ENCODE measurements around the gene RIMBP3B.
"Not testable (repeated sequence)": the region's sequence is repeated elsewhere in the genome, so short reads cannot be mapped to it uniquely, and the experiment has no call there.

DNA sequence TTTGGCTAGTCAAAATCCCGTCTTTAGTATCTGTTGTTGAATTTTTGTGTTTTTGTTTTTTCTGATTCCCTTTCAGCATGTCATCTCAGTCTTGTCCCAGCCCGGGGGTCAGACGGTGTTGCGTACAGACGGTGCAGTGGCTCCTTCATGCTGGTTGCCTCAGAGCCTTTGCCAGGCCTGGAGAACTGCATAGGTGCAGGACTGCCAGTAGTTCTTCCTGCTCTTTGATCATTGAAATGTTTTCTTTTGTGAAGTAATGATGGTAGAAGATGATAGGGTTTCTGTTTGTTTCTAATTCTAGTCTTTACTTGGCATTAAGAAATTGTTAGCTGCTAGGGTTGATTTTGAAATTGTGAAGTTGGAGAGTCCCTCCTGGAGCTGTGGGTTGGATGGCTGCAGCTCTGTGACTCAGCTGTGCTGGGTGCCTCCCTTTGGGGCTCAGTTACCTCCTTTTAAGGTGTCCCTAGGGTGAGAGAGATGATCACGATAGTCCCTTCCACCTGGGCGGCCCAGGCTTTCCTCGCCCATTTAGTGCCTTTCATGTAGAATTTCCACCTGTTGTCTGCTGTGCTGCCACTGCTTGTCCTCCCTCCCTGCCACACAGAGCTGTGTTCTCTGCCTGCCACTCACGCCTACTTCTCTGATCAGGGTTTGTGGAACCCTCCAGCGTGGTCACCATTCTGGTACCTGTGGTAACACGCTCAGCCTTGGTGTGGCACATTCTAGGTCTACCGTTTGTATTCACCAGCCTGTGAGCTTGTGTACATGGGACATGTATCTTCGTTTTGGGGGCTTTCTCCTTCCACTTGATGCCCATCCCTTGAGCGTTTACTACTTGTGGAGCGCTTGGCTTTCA is 51.1 kb downstream of the RIMBP3B start:
- not testable (repeated sequence) for TF ChIP-seq POLR2A, CTCF (IDR thresholded peaks at IDR 0.05)
